HEK293 (cell line): Measurements from ENCODE around the gene BCR.

Source experiments
- CTCF ChIP-seq: fragments of 450-650 bp; formaldehyde crosslinking; IDR thresholded peaks from 2 replicates; pipeline ENCODE4 v1.5.1; 2016; ENCODE audit warnings: missing biosample characterization, missing genetic modification characterization
- KLF9 ChIP-seq: fragments of 450-650 bp; formaldehyde crosslinking; IDR thresholded peaks from 2 replicates; pipeline ENCODE4 v1.5.1; 2016; ENCODE audit warnings: missing biosample characterization, missing genetic modification characterization, low read depth
- REST ChIP-seq: fragments of 450-650 bp; formaldehyde crosslinking; IDR thresholded peaks from 2 replicates; pipeline ENCODE4 v1.5.1; 2016; ENCODE audit warnings: missing biosample characterization, missing genetic modification characterization
- ZNF138 ChIP-seq: fragments of 450-650 bp; formaldehyde crosslinking; IDR thresholded peaks from 2 replicates; pipeline ENCODE4 v1.5.1; 2016; ENCODE audit warnings: missing biosample characterization, missing genetic modification characterization, borderline replicate concordance
- ZNF148 ChIP-seq: fragments of 450-650 bp; formaldehyde crosslinking; IDR thresholded peaks from 2 replicates; pipeline ENCODE4 v1.5.0; 2017; ENCODE audit warnings: missing biosample characterization, missing genetic modification characterization, borderline replicate concordance
- ZNF24 ChIP-seq: fragments of 450-650 bp; formaldehyde crosslinking; IDR thresholded peaks from 2 replicates; pipeline ENCODE4 v1.5.1; 2016; ENCODE audit warnings: missing biosample characterization, missing genetic modification characterization
- ZNF274 ChIP-seq, 2 experiments: fragments of 200-500 bp in 1 of 2; fragments of 450-650 bp in 1 of 2; sonication (Bioruptor generic) in 1 of 2; formaldehyde crosslinking in 1 of 2; IDR thresholded peaks; 2 replicates each; pipeline versions ENCODE4 v1.5.1 to v1.6.1; 2014 to 2016; ENCODE audit warnings: borderline replicate concordance in 1 of 2, inconsistent platforms in 1 of 2, low read length in 1 of 2, missing biosample characterization in 1 of 2, missing genetic modification characterization in 1 of 2
- ZNF335 ChIP-seq: fragments of 450-650 bp; formaldehyde crosslinking; conservative IDR thresholded peaks from 2 replicates; pipeline ENCODE4 v1.5.1; 2016; ENCODE audit warnings: missing biosample characterization, missing genetic modification characterization
- ZNF433 ChIP-seq: fragments of 450-650 bp; formaldehyde crosslinking; IDR thresholded peaks from 2 replicates; pipeline ENCODE4 v1.5.1; 2016; ENCODE audit warnings: missing biosample characterization, missing genetic modification characterization, low read depth
- ZNF449 ChIP-seq: fragments of 450-650 bp; formaldehyde crosslinking; IDR thresholded peaks from 2 replicates; pipeline ENCODE4 v1.5.1; 2017; ENCODE audit warnings: missing biosample characterization, mild to moderate bottlenecking, missing genetic modification characterization, moderate library complexity
- ZNF518A ChIP-seq: fragments of 450-650 bp; formaldehyde crosslinking; conservative IDR thresholded peaks from 2 replicates; pipeline ENCODE4 v1.5.1; 2016; ENCODE audit warnings: low read depth, missing biosample characterization, missing genetic modification characterization
- ZNF580 ChIP-seq: fragments of 450-650 bp; formaldehyde crosslinking; IDR thresholded peaks from 2 replicates; pipeline ENCODE4 v1.5.1; 2016; ENCODE audit warnings: missing biosample characterization, missing genetic modification characterization

GRCh38 chr22:23282986-23283385, 102.7 kb downstream of the BCR start:
- no peak for TF ChIP-seq ZNF274 (IDR thresholded peaks at IDR 0.05; ENCODE audit: low read length)
- no peak for TF ChIP-seq ZNF274 (tag by site-specific recombination; IDR thresholded peaks at IDR 0.05; ENCODE audit: borderline replicate concordance)
- no peak for TF ChIP-seq ZNF518A (tag by site-specific recombination)
- TF ChIP-seq CTCF: no peak
- TF ChIP-seq ZNF580 (tag by site-specific recombination): no peak
- no peak for TF ChIP-seq REST
- no peak for TF ChIP-seq KLF9
- TF ChIP-seq ZNF24: no peak
- TF ChIP-seq ZNF335 (tag by site-specific recombination): no peak
- no peak for TF ChIP-seq ZNF449 (tag by site-specific recombination)
- no peak for TF ChIP-seq ZNF148 (tag by site-specific recombination)
- no peak for TF ChIP-seq ZNF433 (tag by site-specific recombination)
- no peak for TF ChIP-seq ZNF138 (tag by site-specific recombination)
